H9 (cell line): ENCODE results near the gene PASK. TPM values are rescaled to one million over a fixed set of nuclear protein-coding genes. Genes with fewer than 3 reads are reported as not detected.

ENCODE experiments used
- DNase-seq: peaks from one replicate; pipeline ENCODE4 v3.0.0-alpha.2; 2017
- H2AFZ ChIP-seq: one replicate; pipeline ENCODE4 v1.6.1; 2013; ENCODE audit warnings: mild to moderate bottlenecking, low read length, control low read depth, moderate library complexity
- H2AK5ac ChIP-seq: 2 replicates; pipeline ENCODE4 v1.6.1; 2013; ENCODE audit warnings: low read length, control low read depth, mixed read lengths; ENCODE audit not compliant: insufficient read length
- H2BK120ac ChIP-seq: one replicate; pipeline ENCODE4 v1.6.1; 2013; ENCODE audit warnings: low read depth, mild to moderate bottlenecking, low read length, control low read depth, inconsistent platforms; ENCODE audit not compliant: poor library complexity, severe bottlenecking
- H2BK12ac ChIP-seq: 2 replicates; pipeline ENCODE4 v1.6.1; 2013; ENCODE audit warnings: low read length, control low read depth, mixed read lengths, low read depth; ENCODE audit not compliant: insufficient read length
- H2BK15ac ChIP-seq: 2 replicates; pipeline ENCODE4 v1.6.1; 2013; ENCODE audit warnings: low read depth, low read length, control low read depth
- H2BK20ac ChIP-seq: one replicate; pipeline ENCODE4 v1.6.1; 2013; ENCODE audit warnings: low read depth, mild to moderate bottlenecking, low read length, control low read depth, inconsistent platforms; ENCODE audit not compliant: poor library complexity, severe bottlenecking
- H2BK5ac ChIP-seq: 2 replicates; pipeline ENCODE4 v1.6.1; 2013; ENCODE audit warnings: low read length, control low read depth, mixed read lengths; ENCODE audit not compliant: insufficient read length
- H3K14ac ChIP-seq: 2 replicates; pipeline ENCODE4 v1.6.1; 2013; ENCODE audit warnings: low read length, control low read depth; ENCODE audit not compliant: insufficient read depth
- H3K18ac ChIP-seq: 2 replicates; pipeline ENCODE4 v1.6.1; 2013; ENCODE audit warnings: low read depth, mild to moderate bottlenecking, mixed read lengths, low read length, control low read depth; ENCODE audit not compliant: insufficient read length
- H3K23ac ChIP-seq: 2 replicates; pipeline ENCODE4 v1.6.1; 2013; ENCODE audit warnings: low read length, control low read depth, mixed read lengths, low read depth; ENCODE audit not compliant: insufficient read length
- H3K23me2 ChIP-seq: 2 replicates; pipeline ENCODE4 v1.6.1; 2013; ENCODE audit warnings: low read depth, mild to moderate bottlenecking, mixed read lengths, low read length, control low read depth; ENCODE audit not compliant: insufficient read length, poor library complexity, severe bottlenecking
- H3K27ac ChIP-seq: 2 replicates; pipeline ENCODE4 v1.5.1; 2013; ENCODE audit warnings: low read length, control low read depth, mixed read lengths, low read depth; ENCODE audit not compliant: insufficient read length
- H3K27me3 ChIP-seq: 2 replicates; pipeline ENCODE4 v1.6.1; 2013; ENCODE audit warnings: low read length, control low read depth, inconsistent platforms; ENCODE audit not compliant: insufficient read depth
- H3K4ac ChIP-seq: 2 replicates; pipeline ENCODE4 v1.6.1; 2013; ENCODE audit warnings: low read depth, mild to moderate bottlenecking, control low read depth, inconsistent platforms, low read length, moderate library complexity
- H3K4me1 ChIP-seq: 2 replicates; pipeline ENCODE4 v1.6.1; 2013; ENCODE audit warnings: low read length, control low read depth, inconsistent platforms; ENCODE audit not compliant: insufficient read depth
- H3K4me2 ChIP-seq: 2 replicates; pipeline ENCODE4 v1.6.1; 2013; ENCODE audit warnings: low read length, control low read depth, mixed read lengths; ENCODE audit not compliant: insufficient read length, insufficient read depth
- H3K56ac ChIP-seq: 2 replicates; pipeline ENCODE4 v1.6.1; 2013; ENCODE audit warnings: low read depth, mild to moderate bottlenecking, mixed read lengths, low read length, control low read depth; ENCODE audit not compliant: insufficient read length
- H3K79me1 ChIP-seq: 2 replicates; pipeline ENCODE4 v1.6.1; 2013; ENCODE audit warnings: low read depth, mild to moderate bottlenecking, moderate library complexity, low read length, control low read depth, inconsistent platforms; ENCODE audit not compliant: insufficient read depth, poor library complexity, severe bottlenecking
- H3K79me2 ChIP-seq: 2 replicates; pipeline ENCODE4 v1.6.1; 2013; ENCODE audit warnings: low read length, control low read depth, inconsistent platforms; ENCODE audit not compliant: insufficient read depth
- H3K9ac ChIP-seq: 2 replicates; pipeline ENCODE4 v1.6.1; 2013; ENCODE audit warnings: low read length, control low read depth, mixed read lengths; ENCODE audit not compliant: insufficient read length; ENCODE audit errors: extremely low read depth
- H3K9me3 ChIP-seq: one replicate; pipeline ENCODE4 v1.6.1; 2013; ENCODE audit warnings: low read depth, low read length, inconsistent platforms; ENCODE audit not compliant: control insufficient read depth
- H3T11ph ChIP-seq: one replicate; pipeline ENCODE4 v1.6.1; 2013; ENCODE audit warnings: mild to moderate bottlenecking, low read length, control low read depth, inconsistent platforms
- H4K20me1 ChIP-seq: one replicate; pipeline ENCODE4 v1.6.1; 2013; ENCODE audit not compliant: control insufficient read depth, insufficient read length, insufficient read depth
- H4K5ac ChIP-seq: 2 replicates; pipeline ENCODE4 v1.6.1; 2013; ENCODE audit warnings: low read depth, mild to moderate bottlenecking, mixed read lengths, low read length, control low read depth; ENCODE audit not compliant: insufficient read length
- H4K8ac ChIP-seq: replicated peaks from 2 replicates; pipeline ENCODE4 v1.6.1; 2013; ENCODE audit warnings: low read length, control low read depth, mixed read lengths, low read depth; ENCODE audit not compliant: insufficient read length
- H4K91ac ChIP-seq: 2 replicates; pipeline ENCODE4 v1.6.1; 2013; ENCODE audit warnings: low read depth, mild to moderate bottlenecking, moderate library complexity, mixed read lengths, low read length, control low read depth; ENCODE audit not compliant: insufficient read length
- H3K27ac Mint-ChIP-seq, 3 experiments: 2 replicates in 2 of 3; 3 replicates in 1 of 3; pipeline ENCODE4 v1.8.0; 2020 to 2021; ENCODE audit warnings: mixed read lengths in 3 of 3, mild to moderate bottlenecking in 1 of 3, moderate library complexity in 1 of 3
- H3K27me3 Mint-ChIP-seq: 2 replicates; pipeline ENCODE4 v1.8.0; 2021; ENCODE audit warnings: low read depth, mild to moderate bottlenecking, moderate library complexity, mixed read lengths
- H3K36me3 Mint-ChIP-seq, 3 experiments: 2 replicates in 2 of 3; 3 replicates in 1 of 3; pipeline ENCODE4 v1.8.0; 2020 to 2021; ENCODE audit warnings: low read depth in 3 of 3, mixed read lengths in 3 of 3; ENCODE audit not compliant: insufficient read depth in 1 of 3
- H3K4me1 Mint-ChIP-seq, 2 experiments: 2 replicates each; pipeline ENCODE4 v1.8.0; 2020; ENCODE audit warnings: mixed read lengths in 2 of 2
- H3K4me3 Mint-ChIP-seq, 2 experiments: 2 replicates in 1 of 2; 3 replicates in 1 of 2; pipeline ENCODE4 v1.8.0; 2020 to 2021; ENCODE audit warnings: mild to moderate bottlenecking in 2 of 2, mixed read lengths in 2 of 2, moderate library complexity in 1 of 2
- H3K9me3 Mint-ChIP-seq, 2 experiments: 2 replicates in 1 of 2; 3 replicates in 1 of 2; pipeline ENCODE4 v1.8.0; 2020; ENCODE audit warnings: mild to moderate bottlenecking in 2 of 2, mixed read lengths in 2 of 2, moderate library complexity in 1 of 2
- CTCF ChIP-seq: fragments of 200-600 bp; sonication (generic); conservative IDR thresholded peaks from 3 replicates; pipeline ENCODE4 v1.8.0; 2021; ENCODE audit warnings: antibody characterized with exemption, mild to moderate bottlenecking
- WGBS: extraction: QIAGEN DNeasy Blood & Tissue Kit; methylation state at CpG from one replicate; pipeline ENCODE4 v1.1.7; 2013; ENCODE audit warnings: missing lambda C conversion rate, low lambda C conversion rate, mixed read lengths; ENCODE audit not compliant: insufficient read length; ENCODE audit errors: extremely low coverage; 5-methylcytosine and 5-hydroxymethylcytosine counted together
- total RNA-seq: library from RNA; stranded (reverse); gene quantifications from 2 replicates; pipeline ENCODE4 v1.2.1, GENCODE V29; 2021

The PASK gene
- total RNA-seq, 1 experiment from 2014 or later = 68.0 TPM

GRCh38 chr2:241187918-241188234 lies 38.6 kb upstream of the PASK start:
- H3K4ac ChIP-seq = no peak overlapping the region

More at GRCh38 chr2:241187918-241188234, 38.6 kb upstream of the PASK start:
- H2BK12ac ChIP-seq = no peak overlapping the region
- H3K9ac ChIP-seq = no peak overlapping the region
- no peaks in the 10 kb centered on the region for H3K79me2 ChIP-seq
- no peaks in the 10 kb centered on the region for H3K79me1 ChIP-seq
- Mint-ChIP-seq H3K27ac (no peak overlapping the region), H3K36me3 (peaks cover 0 to 2% (median 0%) of the 10 kb centered on the region in 3 experiments; a peak in 1 of 7 replicates), H3K27me3 (no peaks in the 10 kb centered on the region; the same call in 1 of the 2 replicates), H3K4me3 (no peak overlapping the region), H3K9me3 (no peaks in the 10 kb centered on the region), H3K4me1 (peaks cover 8 to 13% of the 10 kb centered on the region in 2 experiments)
- no peak overlapping the region for H2AFZ ChIP-seq
- no peaks in the 10 kb centered on the region for H3K9me3 ChIP-seq
- H2AK5ac ChIP-seq = no peak overlapping the region
- no peak overlapping the region for H3K14ac ChIP-seq
- no peak overlapping the region for H3K27ac ChIP-seq
- H3K27me3 ChIP-seq = no peaks in the 10 kb centered on the region
- no peak overlapping the region for H2BK5ac ChIP-seq
- no peaks in the 10 kb centered on the region for H3K4me1 ChIP-seq
- no peak overlapping the region for H3T11ph ChIP-seq
- no peak overlapping the region for H3K18ac ChIP-seq
- no peak overlapping the region for H4K5ac ChIP-seq
- WGBS = no CpG with 5 or more reads among the region's 4 CpGs
- no peaks in the 10 kb centered on the region for H4K20me1 ChIP-seq
- no peak for DNase-seq
- TF ChIP-seq CTCF = no peak
- no peak overlapping the region for H3K56ac ChIP-seq
- H2BK15ac ChIP-seq = no peak overlapping the region
- no peak overlapping the region for H4K8ac ChIP-seq
- no peak overlapping the region for H2BK120ac ChIP-seq
- no peak overlapping the region for H3K23ac ChIP-seq
- H3K4me2 ChIP-seq = no peak overlapping the region
- H4K91ac ChIP-seq = no peak overlapping the region
- H3K23me2 ChIP-seq = no peaks in the 10 kb centered on the region
- H2BK20ac ChIP-seq = no peak overlapping the region
